GM19468 (cell line): ENCODE data around the gene ANAPC2.

Experiments used
- ATAC-seq: cut with Tn5 transposase; IDR thresholded peaks from one replicate; pipeline ENCODE4 v1.9.1; 2021; ENCODE audit warnings: mild to moderate bottlenecking, moderate library complexity, moderate number of reproducible peaks; ENCODE audit not compliant: unreplicated experiment; ENCODE audit errors: extremely low read depth

Gene ANAPC2

DNA sequence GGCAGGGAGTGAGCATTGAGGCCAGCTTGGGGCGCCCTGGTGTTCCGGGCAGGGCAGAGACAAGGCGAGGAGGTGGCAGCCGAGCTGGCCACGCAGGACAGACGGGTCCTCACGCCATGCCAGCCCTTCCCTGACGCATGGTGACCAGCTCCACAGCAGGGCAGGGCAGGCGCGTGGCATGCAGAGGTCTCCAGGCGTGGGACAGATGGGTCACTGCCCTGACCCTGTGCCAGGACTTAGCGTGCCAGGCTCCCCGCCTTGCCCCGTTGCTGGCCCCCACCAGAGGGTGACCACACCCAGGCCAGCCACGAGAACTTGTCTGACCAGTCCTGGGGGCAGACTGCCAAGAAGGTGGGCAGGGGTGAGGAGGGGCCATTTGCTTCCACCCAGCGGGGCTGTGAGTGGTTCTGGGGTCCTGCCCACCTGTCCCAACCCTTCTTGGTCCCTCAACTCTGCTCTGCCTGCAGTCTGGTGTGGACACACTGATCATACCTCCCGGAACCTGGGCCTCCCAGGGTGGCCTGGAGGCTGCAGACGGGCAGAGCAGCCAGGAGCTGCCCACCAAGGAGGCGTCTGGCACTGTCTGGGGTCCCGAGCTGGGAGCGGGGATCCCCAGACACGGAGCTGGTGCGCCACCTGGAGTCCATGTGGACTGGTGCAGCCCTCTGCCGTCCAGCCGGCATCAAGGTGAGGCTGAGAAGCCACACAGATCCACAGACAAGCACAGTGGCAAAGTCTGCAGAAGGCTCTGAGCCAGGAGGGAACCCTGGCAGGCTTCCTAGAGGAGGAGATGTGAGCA lies 38.9 kb upstream of the ANAPC2 start, which contains the start of gene RNF224:
Gene RNF224, plus strand, starts transcription at position 449 of the 799 bp plus-strand sequence. CDS start 834 bp downstream, outside the sequence.
- ATAC-seq: no peak

DNA sequence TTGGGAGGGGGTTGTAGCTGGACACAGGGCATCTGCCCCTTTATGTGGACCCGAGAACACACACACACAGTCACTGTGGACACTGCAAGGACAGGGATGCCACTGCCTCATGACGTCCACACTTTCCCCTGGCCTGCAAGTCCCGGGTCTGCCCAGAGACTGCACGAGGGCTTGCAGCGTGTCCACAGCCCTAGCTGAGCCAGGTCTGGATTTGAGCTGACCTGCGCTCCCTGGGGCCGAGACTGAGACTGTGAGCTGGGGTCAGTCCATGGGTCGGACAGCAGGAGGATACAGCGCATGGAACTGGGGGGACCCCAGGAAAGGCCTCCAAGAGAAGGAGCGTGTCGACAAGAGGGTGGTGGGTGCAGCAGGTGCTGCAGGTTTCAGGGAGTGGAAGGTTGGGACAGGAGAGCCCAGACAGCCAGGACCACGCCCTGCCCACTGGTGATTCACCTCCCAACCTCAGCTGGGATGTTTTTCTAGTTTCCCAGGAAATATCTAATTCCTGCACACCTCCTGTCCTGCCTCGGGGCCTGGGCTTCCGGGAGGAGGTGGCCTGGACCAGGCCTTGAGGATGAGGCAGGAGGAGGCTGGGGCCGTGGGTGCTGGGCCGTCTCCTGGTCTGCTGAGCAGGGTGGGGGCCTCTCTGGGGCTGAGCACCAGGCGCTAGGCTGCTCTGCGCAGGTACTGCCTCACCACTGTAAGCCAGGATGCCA lies 38.1 kb upstream of the ANAPC2 start:
- ATAC-seq: no peak

- no peak for ATAC-seq
Measured at GRCh38 chr9:137225699-137226331, 37.5 kb upstream of the ANAPC2 start.

DNA sequence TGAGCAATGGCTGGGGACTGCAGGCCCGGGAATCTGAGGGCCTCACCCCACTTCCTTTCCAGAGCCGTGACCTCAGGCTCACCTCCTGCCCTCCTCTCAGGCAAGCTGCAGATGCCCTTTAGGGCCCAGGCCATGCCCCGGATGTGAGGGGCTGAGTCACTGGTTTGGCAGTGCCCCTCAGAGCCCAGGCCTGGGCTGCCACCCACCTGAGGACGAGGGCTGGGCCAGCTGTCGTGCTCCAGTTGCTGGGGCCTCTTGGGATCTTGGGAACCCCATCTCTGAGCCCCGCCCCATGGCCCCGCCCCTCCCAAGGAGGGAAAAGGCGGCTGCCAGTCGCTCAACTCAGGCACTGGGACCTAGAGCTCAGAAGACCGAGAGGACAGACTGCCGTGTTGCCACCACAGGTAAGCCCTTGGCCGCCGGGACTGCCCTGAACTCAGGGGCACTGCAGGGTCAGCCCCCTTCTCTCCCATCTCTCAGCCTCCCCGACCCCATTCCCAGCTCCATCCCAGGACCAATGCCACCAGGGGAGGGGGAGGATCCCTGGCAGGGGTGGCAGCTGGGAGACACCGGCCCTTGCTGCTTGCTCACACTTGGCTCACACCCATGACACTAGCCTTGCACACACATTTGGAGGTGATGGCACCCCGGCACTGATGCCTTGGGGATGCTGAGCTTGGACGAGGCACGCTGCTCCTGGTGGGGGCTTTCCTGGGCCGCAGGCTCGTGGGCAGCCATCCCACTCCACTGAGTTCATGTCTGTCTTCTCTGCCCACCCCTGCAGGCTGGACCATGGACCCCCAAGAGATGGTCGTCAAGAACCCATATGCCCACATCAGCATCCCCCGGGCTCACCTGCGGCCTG lies 36.7 kb upstream of the ANAPC2 start, which contains the start of gene CYSRT1:
Gene CYSRT1, plus strand, starts transcription at position 345 of the 865 bp plus-strand sequence. Its CDS starts 448 bp downstream, at position 793.
- no peak for ATAC-seq

- ATAC-seq: peak; percentile 66
Measured at GRCh38 chr9:137223078-137223970, 35.0 kb upstream of the ANAPC2 start.

GRCh38 chr9:137222190-137223077 lies 34.1 kb upstream of the ANAPC2 start, which contains the start of gene RNF208:
TSS of gene RNF208 (minus strand) at chr9:137222240. CDS start at chr9:137221212, 1,028 bp downstream.
- ATAC-seq: no peak

- ATAC-seq: no peak
Measured at GRCh38 chr9:137221506-137222111, 33.2 kb upstream of the ANAPC2 start.

DNA sequence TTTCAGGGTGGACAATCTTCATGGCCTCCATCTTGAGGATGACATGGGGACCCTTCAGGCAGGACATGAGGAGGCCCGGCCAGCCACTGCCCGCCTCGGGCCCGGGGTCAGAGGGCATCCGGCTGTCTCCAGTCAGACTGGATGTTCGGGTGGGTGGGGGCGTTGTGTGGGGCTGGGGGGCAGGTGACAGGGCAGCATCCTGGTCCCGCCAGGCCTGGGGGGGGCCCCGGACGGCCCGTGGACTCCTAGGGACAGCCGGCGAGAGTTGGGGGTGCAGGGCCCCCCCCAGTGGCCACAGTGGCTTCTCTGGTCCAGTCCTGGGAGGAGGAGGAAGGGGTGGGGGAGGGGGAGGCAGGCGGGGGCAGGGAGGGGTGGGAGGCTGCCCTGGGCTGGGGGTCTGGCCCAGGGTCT lies 32.7 kb upstream of the ANAPC2 start:
- no peak for ATAC-seq

- no peak for ATAC-seq
Measured at GRCh38 chr9:137220317-137221094, 32.1 kb upstream of the ANAPC2 start.

DNA sequence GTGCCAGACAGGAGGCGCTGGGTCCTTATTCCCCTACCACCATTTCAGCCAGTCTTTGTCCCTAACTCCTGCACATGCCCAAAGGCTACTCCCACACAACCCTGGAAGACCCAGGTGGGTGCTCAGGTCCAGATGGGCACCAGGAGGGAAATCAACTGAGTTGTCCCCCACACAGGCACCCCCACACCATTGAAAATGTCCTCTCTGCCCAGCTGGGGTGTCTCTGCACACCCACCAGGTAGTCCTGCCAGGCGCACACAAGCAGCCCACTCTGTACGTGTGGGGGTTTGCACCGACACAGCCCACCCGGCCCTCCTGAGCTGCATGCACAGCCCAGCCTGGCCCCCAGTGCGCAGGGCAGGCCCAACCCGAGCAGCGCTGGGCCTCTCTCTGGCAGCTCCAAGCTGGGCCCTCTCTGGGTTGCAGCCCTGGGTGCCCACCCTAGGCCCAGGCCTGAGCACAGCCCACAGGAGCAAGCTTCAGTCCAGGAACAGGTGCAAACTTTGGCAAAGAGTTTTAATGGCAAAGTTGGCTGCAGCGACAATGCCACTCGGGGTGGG lies 31.5 kb upstream of the ANAPC2 start:
- no peak for ATAC-seq

- no peak for ATAC-seq
Measured at GRCh38 chr9:137218754-137219271, 30.5 kb upstream of the ANAPC2 start.

- no peak for ATAC-seq
Measured at GRCh38 chr9:137218212-137218753, 29.9 kb upstream of the ANAPC2 start.

GRCh38 chr9:137217276-137218211 lies 29.2 kb upstream of the ANAPC2 start:
- no peak for ATAC-seq

DNA sequence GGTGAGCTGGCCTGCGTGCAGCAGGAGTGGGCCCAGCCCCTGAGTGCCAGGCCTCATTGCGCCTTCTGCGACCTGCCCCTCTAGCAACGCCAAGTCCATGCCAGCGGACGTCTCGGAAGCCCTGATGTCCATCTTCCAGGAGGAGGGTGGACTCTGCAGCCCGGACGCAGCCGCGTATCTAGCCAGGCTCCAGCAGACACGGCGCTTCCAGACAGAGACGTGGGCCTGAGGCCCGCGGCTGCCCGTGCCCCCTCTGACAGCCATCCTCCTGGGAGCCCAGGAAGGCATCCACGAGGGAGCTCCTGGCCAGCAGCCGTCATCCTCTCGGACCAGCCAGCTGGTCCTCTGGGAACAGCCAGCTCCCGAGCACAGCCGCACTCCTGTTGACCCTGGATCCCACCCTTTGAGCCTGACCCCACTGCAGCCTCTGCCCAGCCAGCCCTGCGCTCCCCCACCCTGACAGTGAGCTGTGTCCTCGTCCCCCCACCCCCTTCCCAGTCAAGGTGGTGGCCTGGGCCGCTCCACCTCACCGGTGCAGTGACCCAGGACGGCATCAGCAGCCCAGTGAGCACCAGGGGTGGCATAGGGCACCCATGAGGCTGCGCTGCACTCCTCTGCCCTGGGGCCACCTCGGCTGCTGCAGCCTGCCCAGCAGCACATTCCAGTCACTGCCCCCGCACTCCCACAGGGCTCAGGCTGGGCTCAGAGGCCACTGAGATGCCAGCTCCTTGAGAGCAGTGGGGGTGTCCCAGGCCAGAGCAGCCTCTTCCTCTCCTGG lies 28.0 kb upstream of the ANAPC2 start:
- no peak for ATAC-seq
